UCSD-AML1 (cell line): Measurements from ENCODE around the gene GAL3ST3.
"Not testable (repeated sequence)": the region's sequence is repeated elsewhere in the genome, so short reads cannot be mapped to it uniquely, and the experiment has no call there.

ENCODE experiments used
- DNase-seq: peaks from one replicate; lab custom pipeline; 2025; ENCODE audit not compliant: unreplicated experiment; lab: John Stamatoyannopoulos, UW

GAL3ST3 gene

GRCh38 chr11:66048547-66049323 is at the start of gene GAL3ST3:
TSS of gene GAL3ST3 (minus strand) at chr11:66049161. CDS start at chr11:66045415, 3,746 bp downstream.
- no peak for DNase-seq

- not testable (repeated sequence) for DNase-seq
Observed at GRCh38 chr11:66092125-66092524, 43.2 kb upstream of the GAL3ST3 start.

GRCh38 chr11:66090288-66090687 is 41.3 kb upstream of the GAL3ST3 start:
- DNase-seq: no peak

GRCh38 chr11:66089067-66089466 is 40.1 kb upstream of the GAL3ST3 start:
- no peak for DNase-seq

GRCh38 chr11:66087148-66087908 is 38.4 kb upstream of the GAL3ST3 start:
- DNase-seq: no peak

- DNase-seq: no peak
Observed at GRCh38 chr11:66084821-66085475, 36.0 kb upstream of the GAL3ST3 start.

- no peak for DNase-seq
Observed at GRCh38 chr11:66083767-66084166, 34.8 kb upstream of the GAL3ST3 start.

- DNase-seq: no peak
Observed at GRCh38 chr11:66082946-66083698, 34.2 kb upstream of the GAL3ST3 start.

- peak; percentile 73 for DNase-seq
Observed at GRCh38 chr11:66081505-66081904, 32.5 kb upstream of the GAL3ST3 start.

- DNase-seq: no peak
Observed at GRCh38 chr11:66080055-66080817, 31.3 kb upstream of the GAL3ST3 start.

- not testable (repeated sequence) for DNase-seq
Observed at GRCh38 chr11:66078949-66079348, 30.0 kb upstream of the GAL3ST3 start.

GRCh38 chr11:66077927-66078326 is 29.0 kb upstream of the GAL3ST3 start:
- no peak for DNase-seq

- no peak for DNase-seq
Observed at GRCh38 chr11:66076561-66076960, 27.6 kb upstream of the GAL3ST3 start.

- no peak for DNase-seq
Observed at GRCh38 chr11:66075273-66075672, 26.3 kb upstream of the GAL3ST3 start.

- no peak for DNase-seq
Observed at GRCh38 chr11:66073669-66074068, 24.7 kb upstream of the GAL3ST3 start.

GRCh38 chr11:66072518-66072917 is 23.6 kb upstream of the GAL3ST3 start:
- DNase-seq: no peak

GRCh38 chr11:66072081-66072480 is 23.1 kb upstream of the GAL3ST3 start:
- no peak for DNase-seq

- no peak for DNase-seq
Observed at GRCh38 chr11:66071381-66071801, 22.4 kb upstream of the GAL3ST3 start.

- peak; percentile 32 for DNase-seq
Observed at GRCh38 chr11:66070604-66071380, 21.8 kb upstream of the GAL3ST3 start.
